Kidney (tissue), 14 donors: ENCODE results near the gene PLET1. TPM values are rescaled to one million over a fixed set of nuclear protein-coding genes. Genes with fewer than 3 reads are reported as not detected.

Experiments
- DNase-seq, 5 donors: peaks; one replicate each; pipeline ENCODE4 v3.0.0-alpha.2; 2013 to 2020
- FAIRE-seq: peaks from 2 replicates; lab custom pipeline; 2012; peaks lifted over from hg19 to GRCh38; lab: Jason Lieb, UNC
- H3K27ac ChIP-seq, 2 donors: one replicate each; pipeline ENCODE4 v1.7.0; 2013; ENCODE audit warnings: low read depth in 2 of 2, low read length in 2 of 2, inconsistent platforms in 1 of 2
- H3K27me3 ChIP-seq: one replicate; pipeline ENCODE4 v1.7.1; 2013; ENCODE audit warnings: low read length, inconsistent platforms; ENCODE audit not compliant: control insufficient read depth, insufficient read depth
- H3K36me3 ChIP-seq, 3 donors: one replicate each; pipeline versions ENCODE4 v1.7.0 to v1.7.1; 2013; ENCODE audit warnings: low read length in 3 of 3, control low read depth in 1 of 3, inconsistent platforms in 1 of 3; ENCODE audit not compliant: insufficient read depth in 3 of 3, control insufficient read depth in 2 of 3
- H3K4me1 ChIP-seq, 3 donors: one replicate each; pipeline versions ENCODE4 v1.7.0 to v1.7.1; 2013; ENCODE audit warnings: low read length in 3 of 3, inconsistent platforms in 1 of 3, low read depth in 1 of 3; ENCODE audit not compliant: control insufficient read depth in 2 of 3, insufficient read depth in 2 of 3
- H3K4me3 ChIP-seq, 3 donors: one replicate each; pipeline versions ENCODE4 v1.7.0 to v1.8.1; 2013; ENCODE audit warnings: low read length in 3 of 3, control low read depth in 1 of 3, inconsistent platforms in 1 of 3
- H3K9ac ChIP-seq, 3 donors: one replicate each; pipeline versions ENCODE4 v1.7.0 to v1.7.1; 2013; ENCODE audit warnings: low read length in 3 of 3, control low read depth in 1 of 3, inconsistent platforms in 1 of 3
- H3K9me3 ChIP-seq, 3 donors: one replicate each; pipeline versions ENCODE4 v1.7.0 to v1.7.1; 2013; ENCODE audit warnings: low read length in 3 of 3, control low read depth in 1 of 3, inconsistent platforms in 1 of 3; ENCODE audit not compliant: control insufficient read depth in 2 of 3, insufficient read depth in 1 of 3
- CTCF ChIP-seq: IDR thresholded peaks from 3 replicates; pipeline ENCODE4 v1.5.1; 2012; ENCODE audit warnings: mild to moderate bottlenecking, moderate library complexity, borderline replicate concordance; ENCODE audit not compliant: insufficient read depth; ENCODE audit errors: extremely low read depth
- intact Hi-C: fragments of 100-400 bp; cut with DNase I; formaldehyde crosslinking; loops from one replicate; pipeline ENCODE4 v1.11.1; 2022
- polyA plus RNA-seq: library from polyadenylated mRNA; stranded (reverse); fragments of 350-450 nt; fragmentation: Illumina TruSeq; extraction: RNeasy Lipid Tissue Mini Kit (QIAGEN cat#74804); gene quantifications from one replicate; pipeline ENCODE4 v1.2.3, GENCODE V29; 2014; ENCODE audit warnings: low read depth, low replicate concordance; ENCODE audit not compliant: insufficient read depth
- total RNA-seq: library from RNA; stranded (reverse); fragmentation: NEBNext Ultra II Directional; extraction: Animal tissue kit (Norgen Biotek cat#: 25700); gene quantifications from one replicate; pipeline ENCODE4 v1.2.1, GENCODE V29; 2021
- donor health status: control.
- donor health status: control.
- donor health status: control.
- donor health status: control.
- donor health status: control.
- donor health status: DM: yes; HTN: yes; CAD: no.
- donor health status: Normal renal cell carcinoma (clear cell type).

PLET1 gene
- total and polyA plus RNA-seq, 2 donors from 2014 or later: not detected

- intact Hi-C loops: no loop called here
- Histone ChIP-seq H3K36me3 (no peaks in the 10 kb centered on the region), H3K27me3 (no peaks in the 10 kb centered on the region)
Measured at GRCh38 chr11:112266410-112266778, 5.7 kb upstream of the PLET1 start.

GRCh38 chr11:112265659-112266409 lies 5.2 kb upstream of the PLET1 start:
- Histone ChIP-seq H3K27ac (no peak overlapping the region), H3K36me3 (no peaks in the 10 kb centered on the region), H3K4me3 (no peak overlapping the region), H3K9ac (no peak overlapping the region), H3K9me3 (no peaks in the 10 kb centered on the region), H3K27me3 (no peaks in the 10 kb centered on the region), H3K4me1 (no peaks in the 10 kb centered on the region)
- TF ChIP-seq CTCF: no peak
- intact Hi-C loops: no loop called here
- DNase-seq (peak in 1 of 5 donors; percentile 46), FAIRE-seq (no peak)

More at GRCh38 chr11:112266410-112266778, 5.7 kb upstream of the PLET1 start:
- DNase-seq: no peak
- H3K4me3 ChIP-seq: no peak overlapping the region
- no peaks in the 10 kb centered on the region for H3K4me1 ChIP-seq
- H3K9ac ChIP-seq: no peak overlapping the region
- H3K9me3 ChIP-seq: no peaks in the 10 kb centered on the region
- TF ChIP-seq CTCF: no peak
- FAIRE-seq: no peak
- no peak overlapping the region for H3K27ac ChIP-seq

- H3K4me1 ChIP-seq: peaks cover 0 to 4% (median 0%) of the 10 kb centered on the region in 3 donors
- DNase-seq (no peak), FAIRE-seq (no peak)
- intact Hi-C loops: no loop called here
- TF ChIP-seq CTCF: no peak
- peaks cover 0 to 4% (median 0%) of the 10 kb centered on the region in 3 donors for H3K9me3 ChIP-seq
- H3K36me3 ChIP-seq: peaks cover 0 to 3% (median 0%) of the 10 kb centered on the region in 3 donors
- no peak overlapping the region for H3K4me3 ChIP-seq
- no peak overlapping the region for H3K9ac ChIP-seq
- H3K27me3 ChIP-seq: no peaks in the 10 kb centered on the region
- no peak overlapping the region for H3K27ac ChIP-seq
Measured at GRCh38 chr11:112255067-112255720, 5.5 kb downstream of the PLET1 start.
